ENCODE results near the gene TMEM190.

Gene TMEM190

GRCh38 chr19:55362990-55363716, 13.5 kb upstream of the TMEM190 start, which contains the start of gene GARIN5B:
GARIN5B (minus strand) TSS chr19:55363260; CDS start chr19:55363066, 194 bp downstream.
- no peak within 1 kb of the TSS for H3K4me3 ChIP-seq (ENCODE audit: low read length in 2 of 2)
- H3K9me3 ChIP-seq (ENCODE audit: control insufficient read depth in 2 of 2, low read length in 2 of 2): no peaks in the 10 kb centered on the region
- no peak within 1 kb of the TSS for H3K9ac ChIP-seq (ENCODE audit: low read length in 2 of 2)
- no peaks in the 10 kb centered on the region for H3K4me1 ChIP-seq (ENCODE audit: control insufficient read depth, insufficient read depth, low read length)
- H3K27ac ChIP-seq (ENCODE audit: low read length): no peak within 1 kb of the TSS
- H3K36me3 ChIP-seq (ENCODE audit: control insufficient read depth in 2 of 2, insufficient read depth in 2 of 2, low read length in 2 of 2): no peaks in the 10 kb centered on the region
- peaks cover 4 to 5% of the 10 kb centered on the region in 2 donors for H3K27me3 ChIP-seq (ENCODE audit: control insufficient read depth in 1 of 2, insufficient read depth in 2 of 2, low read length in 2 of 2)

- Histone ChIP-seq H3K36me3 (ENCODE audit: control insufficient read depth in 2 of 2, insufficient read depth in 2 of 2, low read length in 2 of 2) (no peaks in the 10 kb centered on the region), H3K9me3 (ENCODE audit: control insufficient read depth in 2 of 2, low read length in 2 of 2) (no peaks in the 10 kb centered on the region), H3K27me3 (ENCODE audit: control insufficient read depth in 1 of 2, insufficient read depth in 2 of 2, low read length in 2 of 2) (peaks cover 18 to 22% of the 10 kb centered on the region in 2 donors), H3K9ac (ENCODE audit: low read length in 2 of 2) (no peak overlapping the region), H3K4me1 (ENCODE audit: control insufficient read depth, insufficient read depth, low read length) (peaks cover 8% of the 10 kb centered on the region), H3K27ac (ENCODE audit: low read length) (no peak overlapping the region), H3K4me3 (ENCODE audit: low read length in 2 of 2) (no peak overlapping the region)
Observed at GRCh38 chr19:55365245-55365644, 11.4 kb upstream of the TMEM190 start.

- Histone ChIP-seq H3K4me3 (ENCODE audit: low read length in 2 of 2) (no peak overlapping the region), H3K9ac (ENCODE audit: low read length in 2 of 2) (no peak overlapping the region), H3K9me3 (ENCODE audit: control insufficient read depth in 2 of 2, low read length in 2 of 2) (no peaks in the 10 kb centered on the region), H3K27ac (ENCODE audit: low read length) (no peak overlapping the region), H3K4me1 (ENCODE audit: control insufficient read depth, insufficient read depth, low read length) (peaks cover 8% of the 10 kb centered on the region), H3K27me3 (ENCODE audit: control insufficient read depth in 1 of 2, insufficient read depth in 2 of 2, low read length in 2 of 2) (peaks cover 23 to 26% of the 10 kb centered on the region in 2 donors), H3K36me3 (ENCODE audit: control insufficient read depth in 2 of 2, insufficient read depth in 2 of 2, low read length in 2 of 2) (no peaks in the 10 kb centered on the region)
Observed at GRCh38 chr19:55365964-55366363, 10.7 kb upstream of the TMEM190 start.

- Histone ChIP-seq H3K27me3 (ENCODE audit: control insufficient read depth in 1 of 2, insufficient read depth in 2 of 2, low read length in 2 of 2) (peaks cover 26 to 31% of the 10 kb centered on the region in 2 donors), H3K9ac (ENCODE audit: low read length in 2 of 2) (no peak overlapping the region), H3K4me3 (ENCODE audit: low read length in 2 of 2) (no peak overlapping the region), H3K36me3 (ENCODE audit: control insufficient read depth in 2 of 2, insufficient read depth in 2 of 2, low read length in 2 of 2) (no peaks in the 10 kb centered on the region), H3K9me3 (ENCODE audit: control insufficient read depth in 2 of 2, low read length in 2 of 2) (no peaks in the 10 kb centered on the region), H3K27ac (ENCODE audit: low read length) (no peak overlapping the region), H3K4me1 (ENCODE audit: control insufficient read depth, insufficient read depth, low read length) (peaks cover 8% of the 10 kb centered on the region)
Observed at GRCh38 chr19:55366790-55367189, 9.8 kb upstream of the TMEM190 start.

- Histone ChIP-seq H3K27me3 (ENCODE audit: control insufficient read depth in 1 of 2, insufficient read depth in 2 of 2, low read length in 2 of 2) (peaks cover 35 to 43% of the 10 kb centered on the region in 2 donors), H3K9ac (ENCODE audit: low read length in 2 of 2) (no peak overlapping the region), H3K27ac (ENCODE audit: low read length) (no peak overlapping the region), H3K4me1 (ENCODE audit: control insufficient read depth, insufficient read depth, low read length) (peaks cover 8% of the 10 kb centered on the region), H3K36me3 (ENCODE audit: control insufficient read depth in 2 of 2, insufficient read depth in 2 of 2, low read length in 2 of 2) (no peaks in the 10 kb centered on the region), H3K9me3 (ENCODE audit: control insufficient read depth in 2 of 2, low read length in 2 of 2) (no peaks in the 10 kb centered on the region), H3K4me3 (ENCODE audit: low read length in 2 of 2) (no peak overlapping the region)
Observed at GRCh38 chr19:55368106-55368505, 8.5 kb upstream of the TMEM190 start.

- no peaks in the 10 kb centered on the region for H3K9me3 ChIP-seq (ENCODE audit: control insufficient read depth in 2 of 2, low read length in 2 of 2)
- no peak overlapping the region for H3K9ac ChIP-seq (ENCODE audit: low read length in 2 of 2)
- no peak overlapping the region for H3K4me3 ChIP-seq (ENCODE audit: low read length in 2 of 2)
- H3K4me1 ChIP-seq (ENCODE audit: control insufficient read depth, insufficient read depth, low read length): peaks cover 8% of the 10 kb centered on the region
- peaks cover 40 to 47% of the 10 kb centered on the region in 2 donors for H3K27me3 ChIP-seq (ENCODE audit: control insufficient read depth in 1 of 2, insufficient read depth in 2 of 2, low read length in 2 of 2)
- no peak overlapping the region for H3K27ac ChIP-seq (ENCODE audit: low read length)
- no peaks in the 10 kb centered on the region for H3K36me3 ChIP-seq (ENCODE audit: control insufficient read depth in 2 of 2, insufficient read depth in 2 of 2, low read length in 2 of 2)
Observed at GRCh38 chr19:55368701-55369563, 7.7 kb upstream of the TMEM190 start.

- H3K9ac ChIP-seq (ENCODE audit: low read length in 2 of 2): no peak overlapping the region
- no peaks in the 10 kb centered on the region for H3K36me3 ChIP-seq (ENCODE audit: control insufficient read depth in 2 of 2, insufficient read depth in 2 of 2, low read length in 2 of 2)
- H3K4me3 ChIP-seq (ENCODE audit: low read length in 2 of 2): peak overlapping the region in 1 of 2 donors; percentile 44
- H3K9me3 ChIP-seq (ENCODE audit: control insufficient read depth in 2 of 2, low read length in 2 of 2): no peaks in the 10 kb centered on the region
- H3K4me1 ChIP-seq (ENCODE audit: control insufficient read depth, insufficient read depth, low read length): peaks cover 8% of the 10 kb centered on the region
- H3K27ac ChIP-seq (ENCODE audit: low read length): no peak overlapping the region
- H3K27me3 ChIP-seq (ENCODE audit: control insufficient read depth in 1 of 2, insufficient read depth in 2 of 2, low read length in 2 of 2): peaks cover 40 to 55% of the 10 kb centered on the region in 2 donors
Observed at GRCh38 chr19:55369653-55370304, 6.8 kb upstream of the TMEM190 start.

GRCh38 chr19:55370305-55370988, 6.2 kb upstream of the TMEM190 start, which contains the start of gene IL11:
IL11 (minus strand) TSS chr19:55370463; CDS start chr19:55370310, 153 bp downstream.
- Histone ChIP-seq H3K27me3 (ENCODE audit: control insufficient read depth in 1 of 2, insufficient read depth in 2 of 2, low read length in 2 of 2) (peaks cover 42 to 60% of the 10 kb centered on the region in 2 donors), H3K4me3 (ENCODE audit: low read length in 2 of 2) (peak within 1 kb of the TSS in 1 of 2 donors; percentile 44), H3K36me3 (ENCODE audit: control insufficient read depth in 2 of 2, insufficient read depth in 2 of 2, low read length in 2 of 2) (no peaks in the 10 kb centered on the region), H3K9ac (ENCODE audit: low read length in 2 of 2) (no peak within 1 kb of the TSS), H3K9me3 (ENCODE audit: control insufficient read depth in 2 of 2, low read length in 2 of 2) (no peaks in the 10 kb centered on the region), H3K27ac (ENCODE audit: low read length) (no peak within 1 kb of the TSS), H3K4me1 (ENCODE audit: control insufficient read depth, insufficient read depth, low read length) (peaks cover 8% of the 10 kb centered on the region)

- Histone ChIP-seq H3K27me3 (ENCODE audit: control insufficient read depth in 1 of 2, insufficient read depth in 2 of 2, low read length in 2 of 2) (peaks cover 56 to 73% of the 10 kb centered on the region in 2 donors), H3K27ac (ENCODE audit: low read length) (no peak overlapping the region), H3K9me3 (ENCODE audit: control insufficient read depth in 2 of 2, low read length in 2 of 2) (no peaks in the 10 kb centered on the region), H3K9ac (ENCODE audit: low read length in 2 of 2) (no peak overlapping the region), H3K36me3 (ENCODE audit: control insufficient read depth in 2 of 2, insufficient read depth in 2 of 2, low read length in 2 of 2) (no peaks in the 10 kb centered on the region), H3K4me3 (ENCODE audit: low read length in 2 of 2) (no peak overlapping the region), H3K4me1 (ENCODE audit: control insufficient read depth, insufficient read depth, low read length) (peaks cover 8% of the 10 kb centered on the region)
Observed at GRCh38 chr19:55372316-55373081, 4.1 kb upstream of the TMEM190 start.

Data from stomach smooth muscle (tissue), 2 donors.